Measurements from ENCODE around the gene CASZ1.

Gene CASZ1

GRCh38 chr1:10698726-10699469, 97.5 kb downstream of the CASZ1 start:
- H3K4me3 ChIP-seq (ENCODE audit: low read depth in 1 of 5, low read length in 5 of 5), result no peak overlapping the region
- no peak overlapping the region for H3K27ac ChIP-seq (ENCODE audit: low read depth, low read length)
- no peaks in the 10 kb centered on the region for H3K9me3 ChIP-seq (ENCODE audit: control insufficient read depth in 5 of 5, low read length in 5 of 5)
- H3K36me3 ChIP-seq (ENCODE audit: control insufficient read depth in 5 of 5, insufficient read depth in 5 of 5, low read length in 5 of 5), result no peaks in the 10 kb centered on the region
- H3K4me1 ChIP-seq (ENCODE audit: control insufficient read depth in 5 of 5, insufficient read depth in 5 of 5, low read length in 5 of 5), result peaks cover 0 to 7% (median 4%) of the 10 kb centered on the region in 5 donors
- no peak overlapping the region for H3K9ac ChIP-seq (ENCODE audit: low read length in 5 of 5)
- peaks cover 4 to 28% (median 8%) of the 10 kb centered on the region in 5 donors for H3K27me3 ChIP-seq (ENCODE audit: control insufficient read depth in 5 of 5, insufficient read depth in 4 of 5, low read length in 5 of 5)

- no peak overlapping the region for H3K4me3 ChIP-seq (ENCODE audit: low read depth in 1 of 5, low read length in 5 of 5)
- H3K27ac ChIP-seq (ENCODE audit: low read depth, low read length), result no peak overlapping the region
- H3K4me1 ChIP-seq (ENCODE audit: control insufficient read depth in 5 of 5, insufficient read depth in 5 of 5, low read length in 5 of 5), result peaks cover 0 to 14% (median 4%) of the 10 kb centered on the region in 5 donors
- H3K9me3 ChIP-seq (ENCODE audit: control insufficient read depth in 5 of 5, low read length in 5 of 5), result no peaks in the 10 kb centered on the region
- no peaks in the 10 kb centered on the region for H3K36me3 ChIP-seq (ENCODE audit: control insufficient read depth in 5 of 5, insufficient read depth in 5 of 5, low read length in 5 of 5)
- peaks cover 0 to 22% (median 5%) of the 10 kb centered on the region in 5 donors for H3K27me3 ChIP-seq (ENCODE audit: control insufficient read depth in 5 of 5, insufficient read depth in 4 of 5, low read length in 5 of 5)
- H3K9ac ChIP-seq (ENCODE audit: low read length in 5 of 5), result no peak overlapping the region
These were observed 98.8 kb downstream of the CASZ1 start for GRCh38 chr1:10697621-10698160.

DNA sequence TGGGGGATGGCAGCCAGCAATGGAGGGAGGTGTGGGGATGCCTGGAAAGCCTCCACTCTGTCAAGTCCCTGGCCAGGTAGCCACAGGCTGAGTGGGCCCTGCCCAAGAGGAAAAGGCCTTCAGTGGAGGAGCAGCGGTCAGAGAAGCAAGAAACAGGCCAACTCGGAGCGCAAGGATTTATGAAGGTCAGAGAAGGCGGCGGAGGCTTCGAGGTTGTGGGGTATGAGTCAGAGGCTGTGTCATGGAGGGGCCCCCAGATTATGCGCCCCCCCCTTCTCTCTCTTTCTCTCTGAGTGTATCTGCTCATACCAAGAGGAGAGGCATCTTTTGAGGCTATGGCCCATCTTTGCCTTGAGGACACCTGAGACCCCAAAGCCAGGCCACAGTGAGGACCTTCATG, 99.5 kb downstream of the CASZ1 start:
- Histone ChIP-seq H3K27ac (ENCODE audit: low read depth, low read length) (no peak overlapping the region), H3K36me3 (ENCODE audit: control insufficient read depth in 5 of 5, insufficient read depth in 5 of 5, low read length in 5 of 5) (no peaks in the 10 kb centered on the region), H3K9ac (ENCODE audit: low read length in 5 of 5) (no peak overlapping the region), H3K9me3 (ENCODE audit: control insufficient read depth in 5 of 5, low read length in 5 of 5) (no peaks in the 10 kb centered on the region), H3K4me1 (ENCODE audit: control insufficient read depth in 5 of 5, insufficient read depth in 5 of 5, low read length in 5 of 5) (peaks cover 0 to 21% (median 7%) of the 10 kb centered on the region in 5 donors), H3K27me3 (ENCODE audit: control insufficient read depth in 5 of 5, insufficient read depth in 4 of 5, low read length in 5 of 5) (peaks cover 0 to 20% (median 5%) of the 10 kb centered on the region in 5 donors), H3K4me3 (ENCODE audit: low read depth in 1 of 5, low read length in 5 of 5) (no peak overlapping the region)

- H3K27me3 ChIP-seq (ENCODE audit: control insufficient read depth in 5 of 5, insufficient read depth in 4 of 5, low read length in 5 of 5), result peaks cover 0 to 7% (median 5%) of the 10 kb centered on the region in 5 donors
- H3K36me3 ChIP-seq (ENCODE audit: control insufficient read depth in 5 of 5, insufficient read depth in 5 of 5, low read length in 5 of 5), result no peaks in the 10 kb centered on the region
- H3K4me3 ChIP-seq (ENCODE audit: low read depth in 1 of 5, low read length in 5 of 5), result peak overlapping the region in 4 of 5 donors; percentile 55 to 68 (median 60)
- no peaks in the 10 kb centered on the region for H3K9me3 ChIP-seq (ENCODE audit: control insufficient read depth in 5 of 5, low read length in 5 of 5)
- H3K27ac ChIP-seq (ENCODE audit: low read depth, low read length), result no peak overlapping the region
- peaks cover 0 to 26% (median 7%) of the 10 kb centered on the region in 5 donors for H3K4me1 ChIP-seq (ENCODE audit: control insufficient read depth in 5 of 5, insufficient read depth in 5 of 5, low read length in 5 of 5)
- H3K9ac ChIP-seq (ENCODE audit: low read length in 5 of 5), result peak overlapping the region in 1 of 5 donors; percentile 45
These were observed 101.5 kb downstream of the CASZ1 start for GRCh38 chr1:10694633-10695627.

DNA sequence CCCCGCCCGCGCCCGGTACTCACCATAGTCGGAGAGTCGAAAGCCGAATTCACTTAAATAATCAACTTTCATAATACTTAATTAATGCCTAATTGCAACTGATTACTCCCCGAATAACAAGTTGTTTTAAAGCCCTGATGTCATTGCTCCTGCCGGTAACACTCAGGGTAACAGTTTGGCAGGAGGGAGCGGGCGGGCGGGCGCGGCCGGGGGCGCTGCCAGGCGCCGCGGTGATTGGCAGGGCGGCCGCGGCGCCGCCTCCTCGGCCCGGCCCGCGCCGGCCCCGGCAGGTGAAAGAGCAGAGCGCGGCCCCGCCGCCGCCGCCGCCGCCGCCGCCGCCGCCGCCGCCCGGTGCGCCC, 102.2 kb downstream of the CASZ1 start:
- Histone ChIP-seq H3K4me1 (ENCODE audit: control insufficient read depth in 5 of 5, insufficient read depth in 5 of 5, low read length in 5 of 5) (peaks cover 0 to 32% (median 7%) of the 10 kb centered on the region in 5 donors), H3K27me3 (ENCODE audit: control insufficient read depth in 5 of 5, insufficient read depth in 4 of 5, low read length in 5 of 5) (peaks cover 0 to 7% (median 5%) of the 10 kb centered on the region in 5 donors), H3K9ac (ENCODE audit: low read length in 5 of 5) (peak overlapping the region in 1 of 5 donors; percentile 79), H3K27ac (ENCODE audit: low read depth, low read length) (no peak overlapping the region), H3K36me3 (ENCODE audit: control insufficient read depth in 5 of 5, insufficient read depth in 5 of 5, low read length in 5 of 5) (no peaks in the 10 kb centered on the region), H3K4me3 (ENCODE audit: low read depth in 1 of 5, low read length in 5 of 5) (peak overlapping the region; percentile 44 to 78 (median 72)), H3K9me3 (ENCODE audit: control insufficient read depth in 5 of 5, low read length in 5 of 5) (no peaks in the 10 kb centered on the region)

DNA sequence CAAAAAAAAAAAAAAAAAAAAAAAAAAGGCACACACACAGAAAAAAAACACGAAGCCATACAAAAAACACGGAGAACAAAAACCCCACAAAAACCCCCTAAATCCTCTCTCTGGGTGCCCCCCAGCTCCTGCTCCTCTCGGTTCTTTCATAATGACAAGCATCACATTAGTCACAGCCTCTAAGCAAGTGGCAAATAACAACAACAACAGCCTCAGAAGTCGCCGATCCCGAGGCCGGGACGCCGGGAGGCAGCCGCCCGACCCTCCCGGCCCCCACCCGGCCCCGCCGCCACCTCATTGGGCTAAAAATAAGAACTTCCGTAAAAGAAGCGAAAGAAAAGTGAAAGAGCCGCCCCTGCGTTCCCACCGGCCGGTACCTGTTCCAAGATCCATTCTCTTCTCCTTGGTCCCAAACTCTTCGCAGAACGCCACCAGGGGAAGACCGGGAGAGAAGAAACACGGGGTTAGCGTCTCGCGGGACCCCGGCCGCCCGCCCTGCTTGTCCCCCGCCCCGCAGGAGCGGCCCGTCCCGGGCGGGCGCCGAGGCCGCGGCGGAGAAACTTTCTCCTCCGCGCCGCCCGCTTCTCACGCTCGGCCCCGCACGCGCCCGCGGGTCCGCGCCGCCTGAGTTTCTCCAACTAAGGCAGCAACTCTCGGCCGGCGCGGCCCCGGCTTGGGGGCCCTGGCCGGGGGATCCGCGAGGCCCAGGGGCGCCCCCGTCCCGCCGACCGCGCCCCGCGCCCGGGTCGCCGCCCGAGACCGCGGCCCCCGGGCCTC, 102.8 kb downstream of the CASZ1 start:
- Histone ChIP-seq H3K36me3 (ENCODE audit: control insufficient read depth in 5 of 5, insufficient read depth in 5 of 5, low read length in 5 of 5) (no peaks in the 10 kb centered on the region), H3K4me1 (ENCODE audit: control insufficient read depth in 5 of 5, insufficient read depth in 5 of 5, low read length in 5 of 5) (peaks cover 0 to 37% (median 7%) of the 10 kb centered on the region in 5 donors), H3K27me3 (ENCODE audit: control insufficient read depth in 5 of 5, insufficient read depth in 4 of 5, low read length in 5 of 5) (peaks cover 0 to 5% (median 4%) of the 10 kb centered on the region in 5 donors), H3K9me3 (ENCODE audit: control insufficient read depth in 5 of 5, low read length in 5 of 5) (no peaks in the 10 kb centered on the region), H3K9ac (ENCODE audit: low read length in 5 of 5) (peak overlapping the region in 3 of 5 donors; percentile 69 to 79 (median 75)), H3K4me3 (ENCODE audit: low read depth in 1 of 5, low read length in 5 of 5) (peak overlapping the region; percentile 64 to 78 (median 72)), H3K27ac (ENCODE audit: low read depth, low read length) (peak overlapping the region; percentile 60)

DNA sequence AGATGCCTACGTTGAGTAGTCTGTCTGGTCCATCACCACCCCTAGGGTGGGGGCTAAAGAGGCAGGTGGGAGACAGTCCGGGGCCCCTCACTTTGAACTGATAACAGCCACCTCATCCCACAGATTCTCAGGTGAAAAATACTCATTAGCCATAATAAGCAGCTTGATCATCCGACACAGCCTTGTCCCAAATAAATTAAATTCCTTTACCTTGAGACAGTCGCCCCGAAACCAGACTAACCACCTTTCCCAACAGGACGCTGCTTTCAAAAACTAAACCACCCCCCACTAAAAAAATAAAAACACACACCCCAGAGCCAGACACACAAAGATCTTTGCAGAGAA, 103.3 kb downstream of the CASZ1 start:
- Histone ChIP-seq H3K9me3 (ENCODE audit: control insufficient read depth in 5 of 5, low read length in 5 of 5) (no peaks in the 10 kb centered on the region), H3K36me3 (ENCODE audit: control insufficient read depth in 5 of 5, insufficient read depth in 5 of 5, low read length in 5 of 5) (no peaks in the 10 kb centered on the region), H3K27me3 (ENCODE audit: control insufficient read depth in 5 of 5, insufficient read depth in 4 of 5, low read length in 5 of 5) (peaks cover 0 to 5% (median 4%) of the 10 kb centered on the region in 5 donors), H3K27ac (ENCODE audit: low read depth, low read length) (no peak overlapping the region), H3K4me1 (ENCODE audit: control insufficient read depth in 5 of 5, insufficient read depth in 5 of 5, low read length in 5 of 5) (peaks cover 0 to 43% (median 8%) of the 10 kb centered on the region in 5 donors), H3K4me3 (ENCODE audit: low read depth in 1 of 5, low read length in 5 of 5) (peak overlapping the region in 4 of 5 donors; percentile 70 to 78 (median 72)), H3K9ac (ENCODE audit: low read length in 5 of 5) (no peak overlapping the region)

- Histone ChIP-seq H3K4me1 (ENCODE audit: control insufficient read depth in 5 of 5, insufficient read depth in 5 of 5, low read length in 5 of 5) (peaks cover 0 to 49% (median 14%) of the 10 kb centered on the region in 5 donors), H3K27ac (ENCODE audit: low read depth, low read length) (no peak overlapping the region), H3K27me3 (ENCODE audit: control insufficient read depth in 5 of 5, insufficient read depth in 4 of 5, low read length in 5 of 5) (peaks cover 0 to 5% (median 0%) of the 10 kb centered on the region in 5 donors), H3K36me3 (ENCODE audit: control insufficient read depth in 5 of 5, insufficient read depth in 5 of 5, low read length in 5 of 5) (no peaks in the 10 kb centered on the region), H3K9me3 (ENCODE audit: control insufficient read depth in 5 of 5, low read length in 5 of 5) (no peaks in the 10 kb centered on the region), H3K4me3 (ENCODE audit: low read depth in 1 of 5, low read length in 5 of 5) (no peak overlapping the region), H3K9ac (ENCODE audit: low read length in 5 of 5) (no peak overlapping the region)
These were observed 103.9 kb downstream of the CASZ1 start for GRCh38 chr1:10692401-10693021.

GRCh38 chr1:10691740-10692125, 104.7 kb downstream of the CASZ1 start:
- Histone ChIP-seq H3K27ac (ENCODE audit: low read depth, low read length) (no peak overlapping the region), H3K4me1 (ENCODE audit: control insufficient read depth in 5 of 5, insufficient read depth in 5 of 5, low read length in 5 of 5) (peaks cover 0 to 57% (median 22%) of the 10 kb centered on the region in 5 donors), H3K9ac (ENCODE audit: low read length in 5 of 5) (no peak overlapping the region), H3K36me3 (ENCODE audit: control insufficient read depth in 5 of 5, insufficient read depth in 5 of 5, low read length in 5 of 5) (no peaks in the 10 kb centered on the region), H3K4me3 (ENCODE audit: low read depth in 1 of 5, low read length in 5 of 5) (no peak overlapping the region), H3K9me3 (ENCODE audit: control insufficient read depth in 5 of 5, low read length in 5 of 5) (no peaks in the 10 kb centered on the region), H3K27me3 (ENCODE audit: control insufficient read depth in 5 of 5, insufficient read depth in 4 of 5, low read length in 5 of 5) (peaks cover 0 to 3% (median 0%) of the 10 kb centered on the region in 5 donors)
